Activated CD4-positive, alpha-beta T cell treated with anti-CD3 and anti-CD28 coated beads, Interleukin-2, amount 10 ng/mL, durations not matched to agents 7 days and 5 days (primary cell): Measurements from ENCODE around the gene RPRD1A. TPM values are rescaled to one million over a fixed set of nuclear protein-coding genes. Genes with fewer than 3 reads are reported as not detected.
"Not testable (repeated sequence)": the region's sequence is repeated elsewhere in the genome, so short reads cannot be mapped to it uniquely, and the experiment has no call there.

Experiments used
- CTCF ChIA-PET: fragments of 350-600 bp; sonication (Branson Sonifier 250); formaldehyde crosslinking; loops from one replicate; lab custom pipeline; 2021; ENCODE audit warnings: antibody characterized with exemption; lab: Charles Lee
- POLR2A ChIA-PET: fragments of 350-600 bp; sonication (Branson Sonifier 250); formaldehyde crosslinking; loops from one replicate; lab custom pipeline; 2021; ENCODE audit warnings: antibody characterized with exemption; lab: Charles Lee
- DNase-seq: peaks from one replicate; pipeline ENCODE4 v3.0.0-alpha.2; 2020
- H3K27ac Mint-ChIP-seq: one replicate; pipeline ENCODE4 v1.8.0; 2021; ENCODE audit warnings: mild to moderate bottlenecking, moderate library complexity, mixed read lengths
- H3K27me3 Mint-ChIP-seq: one replicate; pipeline ENCODE4 v1.8.0; 2021; ENCODE audit warnings: mixed read lengths
- H3K36me3 Mint-ChIP-seq: one replicate; pipeline ENCODE4 v1.8.0; 2021; ENCODE audit warnings: low read depth, mixed read lengths
- H3K4me1 Mint-ChIP-seq: one replicate; pipeline ENCODE4 v1.8.0; 2021; ENCODE audit warnings: mixed read lengths
- H3K4me3 Mint-ChIP-seq: one replicate; pipeline ENCODE4 v1.8.0; 2021; ENCODE audit warnings: mild to moderate bottlenecking, moderate library complexity, mixed read lengths
- H3K9me3 Mint-ChIP-seq: one replicate; pipeline ENCODE4 v1.8.0; 2021; ENCODE audit warnings: mixed read lengths
- total RNA-seq, 2 experiments: library from RNA; stranded (reverse); gene quantifications; one replicate each; pipeline ENCODE4 v1.2.3, GENCODE V29; 2021

RPRD1A gene
- total RNA-seq, 2 experiments from 2014 or later, result 29.2 to 29.4 TPM

- CTCF ChIA-PET, result interaction anchor here (0.6 to 1.3 kb wide), 3 partner anchors 11 to 23 kb away, joined by 3 to 5 read pairs (median 3); no protein-coding TSS in a partner anchor
- H3K27ac Mint-ChIP-seq, result peak within 1 kb of the TSS; percentile 92
- no peaks in the 10 kb centered on the region for H3K27me3 Mint-ChIP-seq
- H3K36me3 Mint-ChIP-seq, result peaks cover 33% of the 10 kb centered on the region
- peak; percentile 95 for DNase-seq
- peaks cover 55% of the 10 kb centered on the region for H3K4me1 Mint-ChIP-seq
- H3K9me3 Mint-ChIP-seq, result no peaks in the 10 kb centered on the region
- peak within 1 kb of the TSS; percentile 92 for H3K4me3 Mint-ChIP-seq
- POLR2A ChIA-PET, result no interaction called here
These were observed 95.0 kb downstream of the RPRD1A start, which contains the start of gene RMP24 for GRCh38 chr18:35972197-35973000. TSS of gene RMP24 (plus strand) at chr18:35972679.

DNA sequence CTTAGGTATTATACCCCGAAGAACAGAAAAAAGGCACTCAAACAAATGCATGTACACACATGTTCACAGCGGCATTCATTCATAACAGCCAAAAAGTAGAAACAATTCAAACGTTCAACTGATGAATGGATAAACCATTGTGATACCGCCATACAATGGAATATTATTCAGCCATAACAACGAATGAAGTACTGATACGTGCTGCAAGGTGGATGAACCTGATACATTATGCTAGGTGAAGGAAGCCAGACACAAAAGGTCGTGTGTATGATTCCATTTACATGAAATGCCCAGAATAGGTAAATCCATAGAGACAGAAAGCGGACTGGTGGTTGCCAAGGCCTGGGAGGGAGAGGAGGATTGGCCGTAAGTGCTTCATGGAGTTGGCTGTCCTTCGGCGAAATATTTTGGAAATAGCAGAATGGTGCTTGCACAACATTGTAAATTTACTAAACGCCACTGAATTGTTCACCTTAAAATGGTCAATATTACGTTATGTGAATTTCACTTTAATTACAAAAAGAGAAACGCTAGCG lies 95.6 kb downstream of the RPRD1A start:
- CTCF ChIA-PET, result interaction anchor here (0.6 to 1.3 kb wide), 2 partner anchors 10 to 23 kb away, joined by 3 to 5 read pairs; no protein-coding TSS in a partner anchor
- H3K36me3 Mint-ChIP-seq, result peaks cover 30% of the 10 kb centered on the region
- H3K4me1 Mint-ChIP-seq, result peaks cover 57% of the 10 kb centered on the region
- peak overlapping the region; percentile 92 for H3K4me3 Mint-ChIP-seq
- no peaks in the 10 kb centered on the region for H3K9me3 Mint-ChIP-seq
- POLR2A ChIA-PET, result no interaction called here
- H3K27ac Mint-ChIP-seq, result peak overlapping the region; percentile 92
- no peaks in the 10 kb centered on the region for H3K27me3 Mint-ChIP-seq
- DNase-seq, result no peak

DNA sequence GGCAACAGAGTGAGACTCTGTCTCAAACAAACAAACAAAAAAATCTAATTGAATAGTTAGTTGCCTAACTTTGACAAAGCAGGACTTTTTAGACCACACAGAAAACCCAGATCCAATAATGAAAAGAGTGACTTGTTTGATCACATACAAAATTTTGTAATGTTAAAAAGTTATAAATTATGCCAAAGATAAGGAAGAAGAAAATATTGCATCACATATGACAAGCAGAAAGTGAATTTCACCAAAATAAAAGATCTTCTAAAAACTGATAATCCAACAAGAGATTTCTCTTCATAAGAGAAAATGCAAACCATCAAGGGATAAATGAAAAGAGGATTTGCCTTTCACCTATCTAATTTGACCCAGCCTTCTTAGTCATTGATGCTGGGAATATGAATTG lies 97.7 kb downstream of the RPRD1A start:
- H3K9me3 Mint-ChIP-seq, result no peaks in the 10 kb centered on the region
- peak overlapping the region; percentile 71 for H3K27ac Mint-ChIP-seq
- ChIA-PET POLR2A (no interaction called here), CTCF (no interaction called here)
- H3K36me3 Mint-ChIP-seq, result peaks cover 18% of the 10 kb centered on the region
- H3K27me3 Mint-ChIP-seq, result no peaks in the 10 kb centered on the region
- H3K4me3 Mint-ChIP-seq, result peak overlapping the region; percentile 40
- DNase-seq, result no peak
- peaks cover 47% of the 10 kb centered on the region for H3K4me1 Mint-ChIP-seq

DNA sequence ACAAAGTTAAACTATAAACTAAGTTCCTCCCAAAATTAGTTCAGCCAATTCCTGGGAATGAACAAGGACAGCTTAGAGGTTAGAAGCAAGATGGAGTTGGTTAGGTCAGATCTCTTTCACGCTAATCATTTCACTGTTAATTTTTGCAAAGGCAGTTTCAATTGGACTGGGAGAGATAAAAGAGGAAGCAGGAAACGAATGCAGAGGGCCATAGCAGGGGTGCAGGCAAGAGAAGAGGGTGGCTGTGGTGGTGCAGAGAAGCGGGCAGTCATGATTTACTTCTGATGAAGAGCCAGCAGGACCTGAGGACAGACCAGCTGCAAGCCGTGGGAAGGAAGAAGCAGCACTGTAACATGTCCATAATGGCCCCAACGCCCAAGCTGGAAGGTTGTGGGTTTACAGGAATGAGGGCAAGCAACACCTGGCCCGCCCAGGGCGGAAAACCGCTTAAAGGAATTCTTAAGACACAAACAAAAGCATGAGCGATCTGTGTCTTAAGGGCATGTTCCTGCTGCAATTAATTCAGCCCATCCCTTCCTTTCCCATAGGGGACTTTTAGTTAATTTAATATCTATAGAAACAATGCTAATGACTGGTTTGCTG lies 99.0 kb downstream of the RPRD1A start:
- Mint-ChIP-seq H3K27me3 (no peaks in the 10 kb centered on the region), H3K27ac (peak overlapping the region; percentile 73), H3K4me3 (no peak overlapping the region), H3K4me1 (peaks cover 35% of the 10 kb centered on the region), H3K36me3 (peaks cover 9% of the 10 kb centered on the region), H3K9me3 (no peaks in the 10 kb centered on the region)
- ChIA-PET POLR2A (interaction anchor here (0.7 kb wide), 1 partner anchor 766 kb away, joined by 3 read pairs; no protein-coding TSS in a partner anchor), CTCF (interaction anchor here (0.7 kb wide), 1 partner anchor 1197 kb away, joined by 4 read pairs; no protein-coding TSS in a partner anchor)
- DNase-seq, result no peak

DNA sequence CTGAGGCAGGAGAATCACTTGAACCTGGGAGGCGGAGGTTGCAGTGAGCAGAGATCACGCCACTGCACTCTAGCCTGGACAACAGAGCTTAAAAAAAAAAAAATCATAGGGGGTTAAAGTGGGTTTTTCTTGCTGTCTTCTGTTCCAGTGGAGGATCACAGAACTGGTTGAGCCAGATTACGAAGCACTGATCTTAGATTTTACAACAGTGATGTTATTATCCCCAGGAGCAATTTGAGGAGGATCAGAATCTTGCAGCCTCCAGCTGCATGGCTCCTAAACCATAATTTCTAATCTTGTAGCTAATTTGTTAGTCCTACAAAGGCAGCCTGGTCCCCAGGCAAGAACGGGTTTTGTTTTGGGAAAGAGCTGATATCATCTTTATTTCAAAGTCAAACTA lies 99.5 kb downstream of the RPRD1A start:
- POLR2A ChIA-PET, result interaction anchor here (0.7 kb wide), 1 partner anchor 765 kb away, joined by 3 read pairs; no protein-coding TSS in a partner anchor
- not testable (repeated sequence) for H3K36me3 Mint-ChIP-seq, H3K4me3 Mint-ChIP-seq, H3K27me3 Mint-ChIP-seq, H3K27ac Mint-ChIP-seq, H3K9me3 Mint-ChIP-seq, DNase-seq
- peaks cover 30% of the 10 kb centered on the region for H3K4me1 Mint-ChIP-seq
- CTCF ChIA-PET, result interaction anchor here (0.7 kb wide), 1 partner anchor 1196 kb away, joined by 4 read pairs; no protein-coding TSS in a partner anchor

GRCh38 chr18:35964319-35964718 lies 103.0 kb downstream of the RPRD1A start:
- H3K27me3 Mint-ChIP-seq, result peaks cover 7% of the 10 kb centered on the region
- H3K4me1 Mint-ChIP-seq, result peaks cover 15% of the 10 kb centered on the region
- no peak overlapping the region for H3K27ac Mint-ChIP-seq
- ChIA-PET CTCF (no interaction called here), POLR2A (no interaction called here)
- H3K36me3 Mint-ChIP-seq, result peaks cover 3% of the 10 kb centered on the region
- no peaks in the 10 kb centered on the region for H3K9me3 Mint-ChIP-seq
- no peak for DNase-seq
- H3K4me3 Mint-ChIP-seq, result no peak overlapping the region

DNA sequence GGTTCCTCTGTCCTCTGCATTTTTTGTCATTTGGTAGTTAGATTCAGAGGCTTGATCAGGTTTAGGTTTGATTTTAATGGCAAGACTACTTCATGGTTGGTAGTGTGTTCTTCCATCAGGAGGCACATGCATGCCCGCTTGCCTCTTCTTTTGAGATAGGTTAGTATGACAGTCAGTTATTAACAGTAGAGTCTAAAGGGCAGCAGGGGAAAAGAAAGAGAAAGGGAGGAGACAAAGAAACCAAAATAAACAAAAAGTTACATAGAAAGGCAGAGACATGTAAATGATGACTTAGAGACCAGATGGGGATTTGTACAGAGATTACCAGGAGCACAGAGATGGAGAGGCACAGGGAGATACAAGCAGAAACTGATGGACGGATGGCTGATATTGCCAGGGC lies 105.0 kb downstream of the RPRD1A start:
- no peak for DNase-seq
- Mint-ChIP-seq H3K36me3 (no peaks in the 10 kb centered on the region), H3K27ac (no peak overlapping the region), H3K9me3 (no peaks in the 10 kb centered on the region), H3K27me3 (peaks cover 18% of the 10 kb centered on the region), H3K4me1 (peaks cover 1% of the 10 kb centered on the region), H3K4me3 (no peak overlapping the region)
- ChIA-PET POLR2A (no interaction called here), CTCF (interaction anchor here (0.9 kb wide), 1 partner anchor 12 kb away, joined by 4 read pairs; no protein-coding TSS in a partner anchor)

- H3K27me3 Mint-ChIP-seq, result peaks cover 33% of the 10 kb centered on the region
- H3K4me1 Mint-ChIP-seq, result peaks cover 4% of the 10 kb centered on the region
These were observed 111.1 kb downstream of the RPRD1A start for GRCh38 chr18:35956226-35956625.

GRCh38 chr18:35953688-35954087 lies 113.7 kb downstream of the RPRD1A start:
- CTCF ChIA-PET, result no interaction called here

More at GRCh38 chr18:35956226-35956625, 111.1 kb downstream of the RPRD1A start:
- no peak for DNase-seq
- CTCF ChIA-PET, result no interaction called here
- H3K9me3 Mint-ChIP-seq, result no peaks in the 10 kb centered on the region
- H3K36me3 Mint-ChIP-seq, result no peaks in the 10 kb centered on the region
- no peak overlapping the region for H3K4me3 Mint-ChIP-seq
- POLR2A ChIA-PET, result no interaction called here
- no peak overlapping the region for H3K27ac Mint-ChIP-seq

DNA sequence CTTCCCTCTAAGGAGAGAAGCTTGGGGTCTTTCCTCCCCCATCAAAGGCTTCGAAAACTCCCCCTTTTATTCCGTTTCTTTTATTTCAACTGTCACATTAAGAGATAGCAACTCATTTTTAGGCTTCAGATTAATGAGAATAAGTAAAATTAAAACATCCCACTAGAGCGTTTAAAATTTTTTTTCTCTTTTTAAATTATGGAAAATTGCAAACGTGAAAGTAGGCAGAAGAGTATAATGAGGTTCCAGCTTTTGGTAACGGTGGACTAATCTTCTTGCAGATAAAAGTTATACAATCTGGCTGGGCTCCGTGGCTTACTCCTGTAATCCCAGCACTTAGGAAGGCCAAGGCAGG lies 116.8 kb downstream of the RPRD1A start:
- H3K4me3 Mint-ChIP-seq, result peak overlapping the region; percentile 73
- H3K4me1 Mint-ChIP-seq, result peaks cover 11% of the 10 kb centered on the region
- DNase-seq, result no peak
- no peaks in the 10 kb centered on the region for H3K36me3 Mint-ChIP-seq
- POLR2A ChIA-PET, result no interaction called here
- CTCF ChIA-PET, result interaction anchor here (0.7 to 1.3 kb wide), 6 partner anchors 11 to 218 kb away, joined by 3 to 4 read pairs (median 3); no protein-coding TSS in a partner anchor
- H3K27me3 Mint-ChIP-seq, result peaks cover 6% of the 10 kb centered on the region
- no peak overlapping the region for H3K27ac Mint-ChIP-seq
- no peaks in the 10 kb centered on the region for H3K9me3 Mint-ChIP-seq

More at GRCh38 chr18:35953688-35954087, 113.7 kb downstream of the RPRD1A start:
- peaks cover 26% of the 10 kb centered on the region for H3K27me3 Mint-ChIP-seq
- DNase-seq, result no peak
- POLR2A ChIA-PET, result no interaction called here
- H3K27ac Mint-ChIP-seq, result no peak overlapping the region
- no peak overlapping the region for H3K4me3 Mint-ChIP-seq
- no peaks in the 10 kb centered on the region for H3K9me3 Mint-ChIP-seq
- peaks cover 11% of the 10 kb centered on the region for H3K4me1 Mint-ChIP-seq
- H3K36me3 Mint-ChIP-seq, result no peaks in the 10 kb centered on the region

DNA sequence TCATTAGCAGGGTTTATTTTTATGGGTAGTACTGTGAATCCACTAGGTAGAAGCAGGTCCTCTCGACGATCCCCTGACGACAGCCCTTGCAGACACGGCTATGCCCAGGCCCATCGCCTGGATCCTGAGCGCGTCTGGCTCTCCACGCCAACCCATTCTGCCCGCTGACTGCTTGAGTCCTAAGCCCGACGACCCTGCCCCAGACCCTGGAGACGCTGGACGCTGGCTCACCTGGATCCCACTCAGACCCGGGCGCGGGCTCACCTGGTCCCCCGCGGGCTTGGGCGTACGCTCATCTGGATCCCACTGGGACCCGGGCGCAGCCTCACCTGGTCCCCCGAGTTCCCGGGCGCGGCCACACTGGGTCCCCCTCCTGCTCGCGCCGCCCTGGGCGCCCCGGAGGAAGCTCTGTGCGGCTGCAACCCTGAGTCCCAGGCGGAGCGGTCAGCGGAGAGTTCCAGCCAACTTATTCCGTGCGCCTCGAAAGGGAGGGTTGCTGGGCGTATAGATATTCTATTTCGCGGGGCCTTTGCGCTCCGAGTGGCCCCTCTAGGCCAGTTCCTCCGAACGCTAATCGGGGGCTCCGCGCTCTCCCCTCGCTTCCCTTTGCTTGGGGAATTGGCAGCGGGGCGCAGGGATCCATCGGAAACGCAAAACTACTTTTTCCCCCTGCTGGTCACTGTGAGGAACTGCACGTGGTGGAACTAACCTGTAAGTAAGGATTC lies 117.3 kb downstream of the RPRD1A start:
- Mint-ChIP-seq H3K27ac (no peak overlapping the region), H3K4me1 (peaks cover 11% of the 10 kb centered on the region), H3K9me3 (no peaks in the 10 kb centered on the region), H3K27me3 (peaks cover 5% of the 10 kb centered on the region), H3K36me3 (no peaks in the 10 kb centered on the region), H3K4me3 (peak overlapping the region; percentile 73)
- CTCF ChIA-PET, result interaction anchor here (0.7 to 1.3 kb wide), 6 partner anchors 12 to 218 kb away, joined by 3 to 4 read pairs (median 3); no protein-coding TSS in a partner anchor
- peak; percentile 61 for DNase-seq
- POLR2A ChIA-PET, result no interaction called here

GRCh38 chr18:35949090-35949489 lies 118.3 kb downstream of the RPRD1A start:
- ChIA-PET POLR2A (no interaction called here), CTCF (no interaction called here)
- Mint-ChIP-seq H3K4me3 (no peak overlapping the region), H3K4me1 (peaks cover 11% of the 10 kb centered on the region), H3K27ac (no peak overlapping the region), H3K36me3 (no peaks in the 10 kb centered on the region), H3K9me3 (no peaks in the 10 kb centered on the region), H3K27me3 (peaks cover 5% of the 10 kb centered on the region)
- DNase-seq, result no peak
